H9 (cell line): ENCODE data around the gene ZC3HAV1. TPM values are rescaled to one million over a fixed set of nuclear protein-coding genes. Genes with fewer than 3 reads are reported as not detected.

Experiments used
- DNase-seq: peaks from one replicate; pipeline ENCODE4 v3.0.0-alpha.2; 2017
- H2AFZ ChIP-seq: one replicate; pipeline ENCODE4 v1.6.1; 2013; ENCODE audit warnings: mild to moderate bottlenecking, low read length, control low read depth, moderate library complexity
- H2AK5ac ChIP-seq: 2 replicates; pipeline ENCODE4 v1.6.1; 2013; ENCODE audit warnings: low read length, control low read depth, mixed read lengths; ENCODE audit not compliant: insufficient read length
- H2BK120ac ChIP-seq: one replicate; pipeline ENCODE4 v1.6.1; 2013; ENCODE audit warnings: low read depth, mild to moderate bottlenecking, low read length, control low read depth, inconsistent platforms; ENCODE audit not compliant: poor library complexity, severe bottlenecking
- H2BK12ac ChIP-seq: 2 replicates; pipeline ENCODE4 v1.6.1; 2013; ENCODE audit warnings: low read length, control low read depth, mixed read lengths, low read depth; ENCODE audit not compliant: insufficient read length
- H2BK15ac ChIP-seq: 2 replicates; pipeline ENCODE4 v1.6.1; 2013; ENCODE audit warnings: low read depth, low read length, control low read depth
- H2BK20ac ChIP-seq: one replicate; pipeline ENCODE4 v1.6.1; 2013; ENCODE audit warnings: low read depth, mild to moderate bottlenecking, low read length, control low read depth, inconsistent platforms; ENCODE audit not compliant: poor library complexity, severe bottlenecking
- H2BK5ac ChIP-seq: 2 replicates; pipeline ENCODE4 v1.6.1; 2013; ENCODE audit warnings: low read length, control low read depth, mixed read lengths; ENCODE audit not compliant: insufficient read length
- H3K14ac ChIP-seq: 2 replicates; pipeline ENCODE4 v1.6.1; 2013; ENCODE audit warnings: low read length, control low read depth; ENCODE audit not compliant: insufficient read depth
- H3K18ac ChIP-seq: 2 replicates; pipeline ENCODE4 v1.6.1; 2013; ENCODE audit warnings: low read depth, mild to moderate bottlenecking, mixed read lengths, low read length, control low read depth; ENCODE audit not compliant: insufficient read length
- H3K23ac ChIP-seq: 2 replicates; pipeline ENCODE4 v1.6.1; 2013; ENCODE audit warnings: low read length, control low read depth, mixed read lengths, low read depth; ENCODE audit not compliant: insufficient read length
- H3K23me2 ChIP-seq: 2 replicates; pipeline ENCODE4 v1.6.1; 2013; ENCODE audit warnings: low read depth, mild to moderate bottlenecking, mixed read lengths, low read length, control low read depth; ENCODE audit not compliant: insufficient read length, poor library complexity, severe bottlenecking
- H3K27ac ChIP-seq: 2 replicates; pipeline ENCODE4 v1.5.1; 2013; ENCODE audit warnings: low read length, control low read depth, mixed read lengths, low read depth; ENCODE audit not compliant: insufficient read length
- H3K27me3 ChIP-seq: 2 replicates; pipeline ENCODE4 v1.6.1; 2013; ENCODE audit warnings: low read length, control low read depth, inconsistent platforms; ENCODE audit not compliant: insufficient read depth
- H3K4ac ChIP-seq: 2 replicates; pipeline ENCODE4 v1.6.1; 2013; ENCODE audit warnings: low read depth, mild to moderate bottlenecking, control low read depth, inconsistent platforms, low read length, moderate library complexity
- H3K4me1 ChIP-seq: 2 replicates; pipeline ENCODE4 v1.6.1; 2013; ENCODE audit warnings: low read length, control low read depth, inconsistent platforms; ENCODE audit not compliant: insufficient read depth
- H3K4me2 ChIP-seq: 2 replicates; pipeline ENCODE4 v1.6.1; 2013; ENCODE audit warnings: low read length, control low read depth, mixed read lengths; ENCODE audit not compliant: insufficient read length, insufficient read depth
- H3K56ac ChIP-seq: 2 replicates; pipeline ENCODE4 v1.6.1; 2013; ENCODE audit warnings: low read depth, mild to moderate bottlenecking, mixed read lengths, low read length, control low read depth; ENCODE audit not compliant: insufficient read length
- H3K79me1 ChIP-seq: 2 replicates; pipeline ENCODE4 v1.6.1; 2013; ENCODE audit warnings: low read depth, mild to moderate bottlenecking, moderate library complexity, low read length, control low read depth, inconsistent platforms; ENCODE audit not compliant: insufficient read depth, poor library complexity, severe bottlenecking
- H3K79me2 ChIP-seq: 2 replicates; pipeline ENCODE4 v1.6.1; 2013; ENCODE audit warnings: low read length, control low read depth, inconsistent platforms; ENCODE audit not compliant: insufficient read depth
- H3K9ac ChIP-seq: 2 replicates; pipeline ENCODE4 v1.6.1; 2013; ENCODE audit warnings: low read length, control low read depth, mixed read lengths; ENCODE audit not compliant: insufficient read length; ENCODE audit errors: extremely low read depth
- H3K9me3 ChIP-seq: one replicate; pipeline ENCODE4 v1.6.1; 2013; ENCODE audit warnings: low read depth, low read length, inconsistent platforms; ENCODE audit not compliant: control insufficient read depth
- H3T11ph ChIP-seq: one replicate; pipeline ENCODE4 v1.6.1; 2013; ENCODE audit warnings: mild to moderate bottlenecking, low read length, control low read depth, inconsistent platforms
- H4K20me1 ChIP-seq: one replicate; pipeline ENCODE4 v1.6.1; 2013; ENCODE audit not compliant: control insufficient read depth, insufficient read length, insufficient read depth
- H4K5ac ChIP-seq: 2 replicates; pipeline ENCODE4 v1.6.1; 2013; ENCODE audit warnings: low read depth, mild to moderate bottlenecking, mixed read lengths, low read length, control low read depth; ENCODE audit not compliant: insufficient read length
- H4K8ac ChIP-seq: replicated peaks from 2 replicates; pipeline ENCODE4 v1.6.1; 2013; ENCODE audit warnings: low read length, control low read depth, mixed read lengths, low read depth; ENCODE audit not compliant: insufficient read length
- H4K91ac ChIP-seq: 2 replicates; pipeline ENCODE4 v1.6.1; 2013; ENCODE audit warnings: low read depth, mild to moderate bottlenecking, moderate library complexity, mixed read lengths, low read length, control low read depth; ENCODE audit not compliant: insufficient read length
- H3K27ac Mint-ChIP-seq, 3 experiments: 2 replicates in 2 of 3; 3 replicates in 1 of 3; pipeline ENCODE4 v1.8.0; 2020 to 2021; ENCODE audit warnings: mixed read lengths in 3 of 3, mild to moderate bottlenecking in 1 of 3, moderate library complexity in 1 of 3
- H3K27me3 Mint-ChIP-seq: 2 replicates; pipeline ENCODE4 v1.8.0; 2021; ENCODE audit warnings: low read depth, mild to moderate bottlenecking, moderate library complexity, mixed read lengths
- H3K36me3 Mint-ChIP-seq, 3 experiments: 2 replicates in 2 of 3; 3 replicates in 1 of 3; pipeline ENCODE4 v1.8.0; 2020 to 2021; ENCODE audit warnings: low read depth in 3 of 3, mixed read lengths in 3 of 3; ENCODE audit not compliant: insufficient read depth in 1 of 3
- H3K4me1 Mint-ChIP-seq, 2 experiments: 2 replicates each; pipeline ENCODE4 v1.8.0; 2020; ENCODE audit warnings: mixed read lengths in 2 of 2
- H3K4me3 Mint-ChIP-seq, 2 experiments: 2 replicates in 1 of 2; 3 replicates in 1 of 2; pipeline ENCODE4 v1.8.0; 2020 to 2021; ENCODE audit warnings: mild to moderate bottlenecking in 2 of 2, mixed read lengths in 2 of 2, moderate library complexity in 1 of 2
- H3K9me3 Mint-ChIP-seq, 2 experiments: 2 replicates in 1 of 2; 3 replicates in 1 of 2; pipeline ENCODE4 v1.8.0; 2020; ENCODE audit warnings: mild to moderate bottlenecking in 2 of 2, mixed read lengths in 2 of 2, moderate library complexity in 1 of 2
- CTCF ChIP-seq: fragments of 200-600 bp; sonication (generic); conservative IDR thresholded peaks from 3 replicates; pipeline ENCODE4 v1.8.0; 2021; ENCODE audit warnings: antibody characterized with exemption, mild to moderate bottlenecking
- WGBS: extraction: QIAGEN DNeasy Blood & Tissue Kit; methylation state at CpG from one replicate; pipeline ENCODE4 v1.1.7; 2013; ENCODE audit warnings: missing lambda C conversion rate, low lambda C conversion rate, mixed read lengths; ENCODE audit not compliant: insufficient read length; ENCODE audit errors: extremely low coverage; 5-methylcytosine and 5-hydroxymethylcytosine counted together
- total RNA-seq: library from RNA; stranded (reverse); gene quantifications from 2 replicates; pipeline ENCODE4 v1.2.1, GENCODE V29; 2021

Gene ZC3HAV1
- total RNA-seq, 1 experiment from 2014 or later: 32.8 TPM

GRCh38 chr7:139118234-139118804 lies 8.8 kb upstream of the ZC3HAV1 start:
- Histone ChIP-seq H4K91ac (no peak overlapping the region), H3K9ac (no peak overlapping the region), H3K79me1 (no peaks in the 10 kb centered on the region), H3K56ac (no peak overlapping the region), H3K18ac (no peak overlapping the region), H3K23me2 (no peaks in the 10 kb centered on the region), H3K9me3 (no peaks in the 10 kb centered on the region), H2AK5ac (no peak overlapping the region), H3K4ac (no peak overlapping the region), H2BK20ac (no peak overlapping the region), H3T11ph (no peak overlapping the region), H3K4me2 (no peak overlapping the region), H2BK5ac (no peak overlapping the region), H3K27me3 (no peaks in the 10 kb centered on the region), H2BK15ac (no peak overlapping the region), H3K14ac (no peak overlapping the region), H4K8ac (no peak overlapping the region), H2BK12ac (no peak overlapping the region), H3K27ac (no peak overlapping the region), H3K23ac (no peak overlapping the region), H3K4me1 (peaks cover 4% of the 10 kb centered on the region; the same call in 1 of the 2 replicates), H3K79me2 (no peaks in the 10 kb centered on the region), H2BK120ac (no peak overlapping the region), H2AFZ (no peak overlapping the region), H4K5ac (no peak overlapping the region), H4K20me1 (no peaks in the 10 kb centered on the region)
- TF ChIP-seq CTCF: no peak
- no CpG with 5 or more reads among the region's 8 CpGs for WGBS
- Mint-ChIP-seq H3K27me3 (no peaks in the 10 kb centered on the region; the same call in 1 of the 2 replicates), H3K4me3 (no peak overlapping the region), H3K27ac (no peak overlapping the region), H3K36me3 (no peaks in the 10 kb centered on the region), H3K4me1 (peaks cover 0 to 6% of the 10 kb centered on the region in 2 experiments; a peak in 1 of 4 replicates), H3K9me3 (no peaks in the 10 kb centered on the region)
- DNase-seq: no peak
